Measurements from ENCODE around the gene ADAMTS2. TPM values are rescaled to one million over a fixed set of nuclear protein-coding genes. Genes with fewer than 3 reads are reported as not detected.

The ADAMTS2 gene
- total and polyA plus RNA-seq, 2 of the 8 experiments (the other 6 are each of a cell fraction or from before 2014, with no cell fraction given), result 6.6 to 7.3 TPM

- H3K27me3 ChIP-seq (replicated peaks in 1 of 4; ENCODE audit: control insufficient read depth in 3 of 4, extremely low read depth in 1 of 4, insufficient read depth in 3 of 4, low read length in 3 of 4), result no peaks in the 10 kb centered on the region
- H3K56ac ChIP-seq (replicated peaks; ENCODE audit: insufficient read length, low read depth, low read length), result no peak overlapping the region
- no peak overlapping the region for H2BK120ac ChIP-seq (replicated peaks; ENCODE audit: low read depth, low read length)
- no peak overlapping the region for H3K27ac ChIP-seq (ENCODE audit: low read depth, low read length)
- no peak overlapping the region for H3K18ac ChIP-seq (ENCODE audit: extremely low read depth, low read length)
- DNase-seq (ENCODE audit: low read depth in 1 of 2, low spot score in 2 of 2) (no peak), FAIRE-seq (no peak)
- no peak overlapping the region for H4K5ac ChIP-seq (ENCODE audit: insufficient read length, low read depth, low read length)
- no peaks in the 10 kb centered on the region for H3K79me2 ChIP-seq (ENCODE audit: control insufficient read depth in 1 of 2, insufficient read depth in 2 of 2, low read length in 2 of 2)
- peaks cover 0 to 8% of the 10 kb centered on the region in 2 experiments for H4K20me1 ChIP-seq (replicated peaks in 1 of 2; ENCODE audit: control insufficient read depth in 1 of 2, insufficient read depth in 2 of 2, low read length in 2 of 2)
- H4K91ac ChIP-seq (replicated peaks; ENCODE audit: insufficient read length, low read length), result no peak overlapping the region
- H3K23me2 ChIP-seq (ENCODE audit: low read depth, low read length), result no peaks in the 10 kb centered on the region
- peaks cover 4% of the 10 kb centered on the region; the same call in 1 of the 2 replicates for H3K79me1 ChIP-seq (ENCODE audit: low read depth, low read length)
- no peak overlapping the region for H2BK20ac ChIP-seq (ENCODE audit: low read length)
- WGBS, 2 experiments (ENCODE audit: extremely low coverage in 1 of 2, insufficient coverage in 1 of 2, insufficient read length in 1 of 2, insufficient replicate concordance in 2 of 2, low coverage in 1 of 2, low lambda C conversion rate in 2 of 2, missing lambda C conversion rate in 1 of 2), result 87% methylated on average over 10 of the region's 12 CpGs; no CpG with 5 or more reads in 1 of the 2 experiments
- H3K36me3 ChIP-seq (ENCODE audit: control insufficient read depth in 2 of 4, insufficient read depth in 4 of 4, low read length in 3 of 4), result no peaks in the 10 kb centered on the region
- H3K4me2 ChIP-seq (ENCODE audit: insufficient read depth in 1 of 2, low read depth in 2 of 2, low read length in 2 of 2), result no peak overlapping the region
- no peak overlapping the region; the same call in 1 of the 2 replicates for H4K8ac ChIP-seq (ENCODE audit: extremely low read depth, insufficient read depth, low read length)
- H2AFZ ChIP-seq (ENCODE audit: low read length), result no peak overlapping the region
- H3K23ac ChIP-seq (ENCODE audit: insufficient read length), result no peak overlapping the region
- no peak overlapping the region for H3K14ac ChIP-seq (ENCODE audit: insufficient read length)
- H2BK5ac ChIP-seq (ENCODE audit: low read depth, low read length), result no peak overlapping the region
- H2BK15ac ChIP-seq (ENCODE audit: low read length), result no peak overlapping the region
- H3K4me3 ChIP-seq (ENCODE audit: extremely low read depth in 1 of 4, insufficient read depth in 2 of 4, low read depth in 3 of 4, low read length in 4 of 4), result no peak overlapping the region
- H3K4ac ChIP-seq (replicated peaks; ENCODE audit: insufficient read length, low read depth, low read length), result no peak overlapping the region
- CTCF ChIA-PET (ENCODE audit: partially characterized antibody), result no interaction called here
- no peak overlapping the region for H3K9ac ChIP-seq (replicated peaks in 1 of 4; ENCODE audit: extremely low read depth in 1 of 4, low read depth in 3 of 4, low read length in 3 of 4)
- no peaks in the 10 kb centered on the region; a peak in 2 of 7 replicates for H3K4me1 ChIP-seq (replicated peaks in 1 of 4; ENCODE audit: control insufficient read depth in 3 of 4, insufficient read depth in 4 of 4, low read length in 3 of 4)
- H2BK12ac ChIP-seq (ENCODE audit: low read depth, low read length), result no peak overlapping the region
- POLR2A ChIA-PET (ENCODE audit: partially characterized antibody), result interaction anchor here (1.3 kb wide), 1 partner anchor 12 kb away, joined by 3 read pairs; no protein-coding TSS in a partner anchor
- no peak overlapping the region for H2AK5ac ChIP-seq (ENCODE audit: low read depth, low read length)
- H3K9me3 ChIP-seq (ENCODE audit: insufficient read depth in 2 of 2, low read depth in 1 of 2, low read length in 1 of 2), result peaks cover 0 to 3% of the 10 kb centered on the region in 2 experiments; a peak in 1 of 4 replicates
- TF ChIP-seq SRF (IDR thresholded peaks at IDR 0.05; ENCODE audit: low read depth, low read length), result no peak
- no peak for TF ChIP-seq RFX5 (IDR thresholded peaks at IDR 0.05; ENCODE audit: borderline replicate concordance, low read depth, low read length)
- no peak for TF ChIP-seq USF2 (IDR thresholded peaks at IDR 0.05; ENCODE audit: low read length)
- no peak for TF ChIP-seq SUZ12 (IDR thresholded peaks at IDR 0.05; ENCODE audit: low read length)
- TF ChIP-seq SIN3A (conservative IDR thresholded peaks at IDR 0.05 in 1 of 2, IDR thresholded peaks at IDR 0.05 in 1 of 2; ENCODE audit: low read depth in 1 of 2, low read length in 2 of 2), result no peak
- no peak for TF ChIP-seq KDM4A (IDR thresholded peaks at IDR 0.05; ENCODE audit: low read depth, low read length, severe bottlenecking)
- TF ChIP-seq HDAC6 (IDR thresholded peaks at IDR 0.05; ENCODE audit: low read depth, low read length), result no peak
- TF ChIP-seq CREB1 (IDR thresholded peaks at IDR 0.05), result no peak
- TF ChIP-seq CBX5 (IDR thresholded peaks at IDR 0.05; ENCODE audit: low read depth, low read length), result no peak
- TF ChIP-seq RNF2 (IDR thresholded peaks at IDR 0.05; ENCODE audit: borderline replicate concordance, low read depth, low read length, missing control alignments, poor library complexity, severe bottlenecking), result no peak
- TF ChIP-seq TAF1 (IDR thresholded peaks at IDR 0.05; ENCODE audit: low read depth, low read length), result no peak
These were observed 30.5 kb downstream of the ADAMTS2 start for GRCh38 chr5:179314606-179315355.
